ENCODE results near the gene DSCAM.

Gene DSCAM

GRCh38 chr21:40242586-40243265 lies 604.2 kb downstream of the DSCAM start:
- Histone ChIP-seq H3K4me2 (ENCODE audit: low read length) (no peak overlapping the region), H3K18ac (ENCODE audit: low read length) (no peak overlapping the region), H2BK5ac (ENCODE audit: low read length) (no peak overlapping the region), H3K56ac (ENCODE audit: low read length) (no peak overlapping the region), H3K9ac (ENCODE audit: low read length) (no peak overlapping the region), H3K4me3 (ENCODE audit: low read length) (no peak overlapping the region), H4K8ac (ENCODE audit: low read depth, low read length) (no peak overlapping the region), H3K36me3 (ENCODE audit: control insufficient read depth, insufficient read depth, low read length) (no peaks in the 10 kb centered on the region), H3K23ac (ENCODE audit: low read length) (no peak overlapping the region), H4K5ac (ENCODE audit: low read length) (no peak overlapping the region), H3K4me1 (ENCODE audit: control insufficient read depth, low read depth, low read length) (no peaks in the 10 kb centered on the region), H3K27me3 (ENCODE audit: insufficient read depth, low read length, poor library complexity) (no peaks in the 10 kb centered on the region), H3K27ac (ENCODE audit: low read depth, low read length) (no peak overlapping the region), H3K4ac (ENCODE audit: low read depth, low read length) (no peak overlapping the region), H2BK15ac (replicated peaks; ENCODE audit: low read depth) (no peak overlapping the region), H3K79me2 (ENCODE audit: control insufficient read depth, insufficient read depth, low read length) (no peaks in the 10 kb centered on the region), H3K79me1 (ENCODE audit: low read length) (no peaks in the 10 kb centered on the region), H2BK120ac (ENCODE audit: low read depth, low read length) (no peak overlapping the region), H2AK5ac (ENCODE audit: low read length) (no peak overlapping the region)
- no peak for DNase-seq
- WGBS (ENCODE audit: extremely low coverage, insufficient coverage, low lambda C conversion rate), result no CpG with 5 or more reads among the region's 3 CpGs

GRCh38 chr21:40235528-40235927 lies 611.4 kb downstream of the DSCAM start:
- H3K9ac ChIP-seq (ENCODE audit: low read length), result no peak overlapping the region
- no peak for DNase-seq
- H3K27ac ChIP-seq (ENCODE audit: low read depth, low read length), result no peak overlapping the region
- no peak overlapping the region for H2AK5ac ChIP-seq (ENCODE audit: low read length)
- H2BK120ac ChIP-seq (ENCODE audit: low read depth, low read length), result no peak overlapping the region
- H4K5ac ChIP-seq (ENCODE audit: low read length), result no peak overlapping the region
- H3K4me1 ChIP-seq (ENCODE audit: control insufficient read depth, low read depth, low read length), result no peaks in the 10 kb centered on the region
- no peak overlapping the region for H3K4ac ChIP-seq (ENCODE audit: low read depth, low read length)
- no peak overlapping the region for H3K56ac ChIP-seq (ENCODE audit: low read length)
- H3K23ac ChIP-seq (ENCODE audit: low read length), result no peak overlapping the region
- WGBS (ENCODE audit: extremely low coverage, insufficient coverage, low lambda C conversion rate), result no CpG with 5 or more reads among the region's 5 CpGs
- H3K27me3 ChIP-seq (ENCODE audit: insufficient read depth, low read length, poor library complexity), result no peaks in the 10 kb centered on the region
- no peak overlapping the region for H3K18ac ChIP-seq (ENCODE audit: low read length)
- no peak overlapping the region for H3K4me3 ChIP-seq (ENCODE audit: low read length)
- no peak overlapping the region for H2BK15ac ChIP-seq (replicated peaks; ENCODE audit: low read depth)
- no peak overlapping the region for H3K4me2 ChIP-seq (ENCODE audit: low read length)
- H2BK5ac ChIP-seq (ENCODE audit: low read length), result no peak overlapping the region
- H3K79me1 ChIP-seq (ENCODE audit: low read length), result no peaks in the 10 kb centered on the region
- no peaks in the 10 kb centered on the region for H3K36me3 ChIP-seq (ENCODE audit: control insufficient read depth, insufficient read depth, low read length)
- no peak overlapping the region for H4K8ac ChIP-seq (ENCODE audit: low read depth, low read length)
- H3K79me2 ChIP-seq (ENCODE audit: control insufficient read depth, insufficient read depth, low read length), result no peaks in the 10 kb centered on the region

GRCh38 chr21:40231979-40232378 lies 615.0 kb downstream of the DSCAM start:
- H4K5ac ChIP-seq (ENCODE audit: low read length), result no peak overlapping the region
- H3K36me3 ChIP-seq (ENCODE audit: control insufficient read depth, insufficient read depth, low read length), result no peaks in the 10 kb centered on the region
- H2BK5ac ChIP-seq (ENCODE audit: low read length), result no peak overlapping the region
- H3K4ac ChIP-seq (ENCODE audit: low read depth, low read length), result no peak overlapping the region
- no peak overlapping the region for H3K4me3 ChIP-seq (ENCODE audit: low read length)
- H4K8ac ChIP-seq (ENCODE audit: low read depth, low read length), result no peak overlapping the region
- H3K56ac ChIP-seq (ENCODE audit: low read length), result no peak overlapping the region
- H3K4me1 ChIP-seq (ENCODE audit: control insufficient read depth, low read depth, low read length), result no peaks in the 10 kb centered on the region
- no peak overlapping the region for H3K18ac ChIP-seq (ENCODE audit: low read length)
- H2AK5ac ChIP-seq (ENCODE audit: low read length), result no peak overlapping the region
- H2BK120ac ChIP-seq (ENCODE audit: low read depth, low read length), result no peak overlapping the region
- no peaks in the 10 kb centered on the region for H3K27me3 ChIP-seq (ENCODE audit: insufficient read depth, low read length, poor library complexity)
- no peak overlapping the region for H2BK15ac ChIP-seq (replicated peaks; ENCODE audit: low read depth)
- no peak overlapping the region for H3K23ac ChIP-seq (ENCODE audit: low read length)
- no peak for DNase-seq
- H3K79me1 ChIP-seq (ENCODE audit: low read length), result no peaks in the 10 kb centered on the region
- H3K9ac ChIP-seq (ENCODE audit: low read length), result no peak overlapping the region
- H3K4me2 ChIP-seq (ENCODE audit: low read length), result no peak overlapping the region
- H3K79me2 ChIP-seq (ENCODE audit: control insufficient read depth, insufficient read depth, low read length), result no peaks in the 10 kb centered on the region
- WGBS (ENCODE audit: extremely low coverage, insufficient coverage, low lambda C conversion rate), result no CpG with 5 or more reads among the region's 2 CpGs
- no peak overlapping the region for H3K27ac ChIP-seq (ENCODE audit: low read depth, low read length)

- H3K18ac ChIP-seq (ENCODE audit: low read length), result no peak overlapping the region
- H3K27me3 ChIP-seq (ENCODE audit: insufficient read depth, low read length, poor library complexity), result no peaks in the 10 kb centered on the region
- no peaks in the 10 kb centered on the region for H3K36me3 ChIP-seq (ENCODE audit: control insufficient read depth, insufficient read depth, low read length)
- H4K8ac ChIP-seq (ENCODE audit: low read depth, low read length), result no peak overlapping the region
- no peaks in the 10 kb centered on the region for H3K79me1 ChIP-seq (ENCODE audit: low read length)
- no peaks in the 10 kb centered on the region for H3K4me1 ChIP-seq (ENCODE audit: control insufficient read depth, low read depth, low read length)
- H3K23ac ChIP-seq (ENCODE audit: low read length), result no peak overlapping the region
- H3K4me3 ChIP-seq (ENCODE audit: low read length), result no peak overlapping the region
- DNase-seq, result no peak
- no CpG with 5 or more reads among the region's 1 CpG for WGBS (ENCODE audit: extremely low coverage, insufficient coverage, low lambda C conversion rate)
- H3K27ac ChIP-seq (ENCODE audit: low read depth, low read length), result no peak overlapping the region
- no peak overlapping the region for H2AK5ac ChIP-seq (ENCODE audit: low read length)
- no peak overlapping the region for H3K4ac ChIP-seq (ENCODE audit: low read depth, low read length)
- H2BK15ac ChIP-seq (replicated peaks; ENCODE audit: low read depth), result no peak overlapping the region
- H2BK5ac ChIP-seq (ENCODE audit: low read length), result no peak overlapping the region
- H2BK120ac ChIP-seq (ENCODE audit: low read depth, low read length), result no peak overlapping the region
- no peak overlapping the region for H4K5ac ChIP-seq (ENCODE audit: low read length)
- no peak overlapping the region for H3K56ac ChIP-seq (ENCODE audit: low read length)
- no peak overlapping the region for H3K9ac ChIP-seq (ENCODE audit: low read length)
- H3K4me2 ChIP-seq (ENCODE audit: low read length), result no peak overlapping the region
- no peaks in the 10 kb centered on the region for H3K79me2 ChIP-seq (ENCODE audit: control insufficient read depth, insufficient read depth, low read length)
Observed at GRCh38 chr21:40227096-40227495, 619.9 kb downstream of the DSCAM start.

GRCh38 chr21:40215941-40216340 lies 631.0 kb downstream of the DSCAM start:
- no peak overlapping the region for H3K4ac ChIP-seq (ENCODE audit: low read depth, low read length)
- no peak overlapping the region for H2AK5ac ChIP-seq (ENCODE audit: low read length)
- H4K8ac ChIP-seq (ENCODE audit: low read depth, low read length), result no peak overlapping the region
- no peak overlapping the region for H3K4me3 ChIP-seq (ENCODE audit: low read length)
- no peak overlapping the region for H3K9ac ChIP-seq (ENCODE audit: low read length)
- no peaks in the 10 kb centered on the region for H3K79me2 ChIP-seq (ENCODE audit: control insufficient read depth, insufficient read depth, low read length)
- no peaks in the 10 kb centered on the region for H3K36me3 ChIP-seq (ENCODE audit: control insufficient read depth, insufficient read depth, low read length)
- no peak overlapping the region for H2BK15ac ChIP-seq (replicated peaks; ENCODE audit: low read depth)
- H3K79me1 ChIP-seq (ENCODE audit: low read length), result no peaks in the 10 kb centered on the region
- no peak overlapping the region for H2BK5ac ChIP-seq (ENCODE audit: low read length)
- no peak overlapping the region for H3K18ac ChIP-seq (ENCODE audit: low read length)
- H3K56ac ChIP-seq (ENCODE audit: low read length), result no peak overlapping the region
- H3K4me1 ChIP-seq (ENCODE audit: control insufficient read depth, low read depth, low read length), result no peaks in the 10 kb centered on the region
- no peak overlapping the region for H4K5ac ChIP-seq (ENCODE audit: low read length)
- H3K4me2 ChIP-seq (ENCODE audit: low read length), result no peak overlapping the region
- DNase-seq, result no peak
- no peak overlapping the region for H3K23ac ChIP-seq (ENCODE audit: low read length)
- no peak overlapping the region for H3K27ac ChIP-seq (ENCODE audit: low read depth, low read length)
- WGBS (ENCODE audit: extremely low coverage, insufficient coverage, low lambda C conversion rate), result no CpG with 5 or more reads among the region's 2 CpGs
- no peak overlapping the region for H2BK120ac ChIP-seq (ENCODE audit: low read depth, low read length)
- H3K27me3 ChIP-seq (ENCODE audit: insufficient read depth, low read length, poor library complexity), result no peaks in the 10 kb centered on the region

- Histone ChIP-seq H3K27ac (ENCODE audit: low read depth, low read length) (no peak overlapping the region), H2AK5ac (ENCODE audit: low read length) (no peak overlapping the region), H3K9ac (ENCODE audit: low read length) (no peak overlapping the region), H3K79me1 (ENCODE audit: low read length) (no peaks in the 10 kb centered on the region), H3K27me3 (ENCODE audit: insufficient read depth, low read length, poor library complexity) (no peaks in the 10 kb centered on the region), H3K4me2 (ENCODE audit: low read length) (no peak overlapping the region), H3K4ac (ENCODE audit: low read depth, low read length) (no peak overlapping the region), H2BK120ac (ENCODE audit: low read depth, low read length) (no peak overlapping the region), H3K79me2 (ENCODE audit: control insufficient read depth, insufficient read depth, low read length) (no peaks in the 10 kb centered on the region), H4K8ac (ENCODE audit: low read depth, low read length) (no peak overlapping the region), H4K5ac (ENCODE audit: low read length) (no peak overlapping the region), H3K36me3 (ENCODE audit: control insufficient read depth, insufficient read depth, low read length) (no peaks in the 10 kb centered on the region), H2BK15ac (replicated peaks; ENCODE audit: low read depth) (no peak overlapping the region), H3K4me1 (ENCODE audit: control insufficient read depth, low read depth, low read length) (no peaks in the 10 kb centered on the region), H3K4me3 (ENCODE audit: low read length) (no peak overlapping the region), H2BK5ac (ENCODE audit: low read length) (no peak overlapping the region), H3K18ac (ENCODE audit: low read length) (no peak overlapping the region), H3K23ac (ENCODE audit: low read length) (no peak overlapping the region), H3K56ac (ENCODE audit: low read length) (no peak overlapping the region)
- DNase-seq, result no peak
- no CpG with 5 or more reads among the region's 2 CpGs for WGBS (ENCODE audit: extremely low coverage, insufficient coverage, low lambda C conversion rate)
Observed at GRCh38 chr21:40210251-40210650, 636.7 kb downstream of the DSCAM start.
